PC-3 (cell line): ENCODE results near the gene ZFTA.

Source experiments
- CTCF ChIP-seq: fragments of 300-600 bp; sonication (generic); conservative IDR thresholded peaks from 2 replicates; pipeline ENCODE4 v1.5.1; 2017; ENCODE audit warnings: antibody characterized with exemption, low read depth, mild to moderate bottlenecking, low read length
- EZH2 ChIP-seq: fragments of 300-600 bp; sonication (generic); IDR thresholded peaks from one replicate; pipeline ENCODE4 v1.6.1; 2017; ENCODE audit warnings: antibody characterized with exemption, mild to moderate bottlenecking, low read length; ENCODE audit not compliant: unreplicated experiment
- EZH2phosphoT487 ChIP-seq: fragments of 300-600 bp; sonication (generic); IDR thresholded peaks from 2 replicates; pipeline ENCODE4 v1.6.1; 2018; ENCODE audit warnings: mild to moderate bottlenecking, antibody characterized with exemption, low read length, borderline replicate concordance

- no peak for TF ChIP-seq CTCF
- no peak for TF ChIP-seq EZH2phosphoT487
- TF ChIP-seq EZH2, result no peak
Measured at GRCh38 chr11:63756919-63757761, 11.4 kb downstream of the ZFTA start.
